HCT116 (cell line): Measurements from ENCODE around the gene HBA2. TPM values are rescaled to one million over a fixed set of nuclear protein-coding genes. Genes with fewer than 3 reads are reported as not detected.
"Not testable (repeated sequence)": the region's sequence is repeated elsewhere in the genome, so short reads cannot be mapped to it uniquely, and the experiment has no call there.

Experiments
- ATAC-seq: fragments of 200-7000 bp; cut with Tn5 transposase; 2 replicates; pipeline ENCODE4 v1.9.1; 2020; ENCODE audit warnings: mild to moderate bottlenecking, moderate library complexity
- BruUV-seq: library from RNA; stranded (reverse); fragments of 400-500 nt; replicated peaks from 2 replicates; lab custom pipeline; 2021; lab: Mats Ljungman, UMichigan
- CTCF ChIA-PET: fragments of 300-600 bp; sonication (Branson Sonifier 250); formaldehyde crosslinking; loops from one replicate; lab custom pipeline; 2021; ENCODE audit warnings: antibody characterized with exemption; lab: Charles Lee
- POLR2A ChIA-PET: fragments of 300-600, 350-600 bp; sonication (Branson Sonifier 250); formaldehyde crosslinking; loops from one replicate; lab custom pipeline; 2021; ENCODE audit warnings: antibody characterized with exemption; lab: Charles Lee
- RAD21 ChIA-PET, 2 experiments: fragments of 300-600 bp; sonication (Branson Sonifier 250); formaldehyde crosslinking; loops; one replicate each; lab custom pipeline; 2023; ENCODE audit warnings: low total read pairs in 2 of 2; ENCODE audit not compliant: uncharacterized antibody in 2 of 2, unreplicated experiment in 2 of 2, low non-redundant PET in 1 of 2; lab: Charles Lee
- DNase-seq: peaks from one replicate; pipeline ENCODE4 v3.0.0-alpha.2; 2010; ENCODE audit warnings: low read depth, low spot score
- H2AFZ ChIP-seq: fragments of 200-600 bp; shearing (Covaris generic), sonication (generic); 2 replicates; pipeline ENCODE4 v1.6.1; 2017; ENCODE audit warnings: low read depth, mixed run types, mixed read lengths, antibody characterized with exemption, low read length; ENCODE audit not compliant: poor library complexity, severe bottlenecking
- H3K27ac ChIP-seq: 2 replicates; pipeline ENCODE4 v1.5.1; 2012; ENCODE audit warnings: low read depth, low read length
- H3K27me3 ChIP-seq: fragments of 200-600 bp; sonication (generic); 2 replicates; pipeline ENCODE4 v1.6.1; 2016; ENCODE audit warnings: mixed run types, low read length, mixed read lengths; ENCODE audit not compliant: insufficient read depth
- H3K36me3 ChIP-seq, 2 experiments: fragments of 200-500 bp in 1 of 2; fragments of 200-600 bp in 1 of 2; sonication (Bioruptor generic) in 1 of 2; sonication (generic) in 1 of 2; 2 replicates each; pipeline versions ENCODE4 v1.5.1 to v1.6.1; 2014 to 2016; ENCODE audit warnings: low read length in 2 of 2, inconsistent platforms in 1 of 2, mixed read lengths in 1 of 2, mixed run types in 1 of 2; ENCODE audit not compliant: insufficient read depth in 2 of 2, control insufficient read depth in 1 of 2
- H3K4me1 ChIP-seq, 2 experiments: fragments of 200-600 bp in 1 of 2; sonication (generic) in 1 of 2; 2 replicates each; pipeline versions ENCODE4 v1.5.1 to v1.6.1; 2012 to 2017; ENCODE audit warnings: low read length in 2 of 2, inconsistent platforms in 1 of 2, mild to moderate bottlenecking in 1 of 2, mixed read lengths in 1 of 2, mixed run types in 1 of 2, moderate library complexity in 1 of 2; ENCODE audit not compliant: insufficient read depth in 2 of 2, control insufficient read depth in 1 of 2
- H3K4me2 ChIP-seq: fragments of 200-600 bp; sonication (generic); 2 replicates; pipeline ENCODE4 v1.6.1; 2017; ENCODE audit warnings: mixed run types, low read length, mixed read lengths
- H3K4me3 ChIP-seq, 2 experiments: fragments of 200-600 bp in 1 of 2; sonication (generic) in 1 of 2; replicated peaks in 1 of 2; 2 replicates each; pipeline ENCODE4 v1.5.1; 2011 to 2016; ENCODE audit warnings: low read length in 2 of 2, control low read depth in 1 of 2, low read depth in 1 of 2, mild to moderate bottlenecking in 1 of 2, mixed read lengths in 1 of 2, mixed run types in 1 of 2
- H3K79me2 ChIP-seq: fragments of 200-600 bp; sonication (generic); 2 replicates; pipeline ENCODE4 v1.6.1; 2017; ENCODE audit warnings: mild to moderate bottlenecking, mixed run types, low read length, moderate library complexity, mixed read lengths; ENCODE audit not compliant: insufficient read depth
- H3K9ac ChIP-seq: fragments of 200-600 bp; sonication (generic); 2 replicates; pipeline ENCODE4 v1.6.1; 2016; ENCODE audit warnings: low read length, mixed read lengths
- H3K9me2 ChIP-seq: fragments of 200-600 bp; sonication (generic), shearing (Covaris generic); 2 replicates; pipeline ENCODE4 v1.6.1; 2017; ENCODE audit warnings: mixed run types, mild to moderate bottlenecking, moderate library complexity; ENCODE audit not compliant: insufficient read depth
- H3K9me3 ChIP-seq, 2 experiments: fragments of 200-500 bp in 1 of 2; fragments of 200-600 bp in 1 of 2; sonication (Bioruptor generic) in 1 of 2; sonication (generic) in 1 of 2; 2 replicates each; pipeline ENCODE4 v1.6.1; 2014 to 2017; ENCODE audit warnings: low read length in 2 of 2, mixed read lengths in 2 of 2, inconsistent platforms in 1 of 2, low read depth in 1 of 2, mild to moderate bottlenecking in 1 of 2, mixed run types in 1 of 2, moderate library complexity in 1 of 2; ENCODE audit not compliant: control insufficient read depth in 1 of 2, insufficient read depth in 1 of 2
- H4K20me1 ChIP-seq: fragments of 200-600 bp; sonication (generic), shearing (Covaris generic); 2 replicates; pipeline ENCODE4 v1.6.1; 2017; ENCODE audit warnings: mixed run types, mild to moderate bottlenecking, moderate library complexity; ENCODE audit not compliant: insufficient read depth
- intact Hi-C: fragments of 100-400 bp; cut with micrococcal nuclease; formaldehyde crosslinking; loops from 2 replicates; pipeline ENCODE4 v1.10.0; 2022
- total RNA-seq: library from RNA; stranded (reverse); gene quantifications from one replicate; pipeline ENCODE4 v1.2.1, GENCODE V29; 2021; ENCODE audit not compliant: unreplicated experiment

The HBA2 gene
- total RNA-seq, 1 experiment from 2014 or later = 3.0 TPM

DNA sequence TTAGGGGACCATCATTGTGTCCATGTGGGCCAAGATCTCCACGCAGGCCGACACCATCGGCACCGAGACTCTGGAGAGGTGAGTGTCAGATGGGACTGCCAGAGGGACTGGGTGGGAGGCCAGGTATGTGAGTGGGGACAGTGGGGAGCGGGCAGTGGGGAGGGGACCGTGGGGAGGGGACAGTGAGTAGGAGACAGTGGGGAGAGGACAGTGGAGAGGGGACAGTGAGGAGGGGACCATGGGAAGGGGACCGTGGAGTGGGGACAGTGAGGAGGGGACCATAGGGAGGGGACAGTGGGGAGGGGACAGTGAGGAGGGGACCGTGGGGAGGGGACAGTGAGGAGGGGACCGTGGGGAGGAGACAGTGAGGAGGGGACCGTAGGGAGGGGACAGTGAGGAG is 9.5 kb upstream of the HBA2 start:
- H3K9me3 ChIP-seq, RAD21 ChIA-PET: not testable (repeated sequence)

DNA sequence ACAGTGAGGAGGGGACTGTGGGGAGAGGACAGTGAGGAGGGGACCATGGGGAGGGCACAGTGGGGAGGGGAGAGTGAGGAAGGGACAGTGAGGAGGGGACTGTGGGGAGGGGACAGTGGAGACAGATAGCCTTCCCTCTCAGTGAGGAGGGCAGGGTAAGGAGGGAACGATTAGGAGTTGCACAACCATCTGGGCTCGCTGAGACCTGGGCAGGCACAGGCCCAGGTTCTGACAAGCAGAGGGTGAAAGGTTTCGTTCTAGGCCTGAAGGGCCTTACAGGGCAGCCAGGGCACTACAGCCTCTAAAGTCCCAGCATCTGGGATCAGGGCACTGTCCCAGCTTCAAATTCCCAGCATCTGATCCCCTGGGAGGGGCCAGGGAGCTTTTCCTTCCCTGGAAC is 9.0 kb upstream of the HBA2 start:
- H3K36me3 ChIP-seq, H3K27me3 ChIP-seq, H3K79me2 ChIP-seq, H2AFZ ChIP-seq, BruUV-seq, H3K4me2 ChIP-seq, DNase-seq, H3K4me3 ChIP-seq, H3K9ac ChIP-seq, H3K9me2 ChIP-seq, H3K4me1 ChIP-seq, H3K27ac ChIP-seq, H4K20me1 ChIP-seq, H3K9me3 ChIP-seq, intact Hi-C loops, POLR2A ChIA-PET, RAD21 ChIA-PET, CTCF ChIA-PET: not testable (repeated sequence)
- peak; percentile 27; the same call in 1 of the 2 replicates for ATAC-seq

More for the DNA sequence above, 9.5 kb upstream of the HBA2 start:
- H3K4me1 ChIP-seq, intact Hi-C loops, H3K4me3 ChIP-seq, CTCF ChIA-PET, H4K20me1 ChIP-seq, H3K4me2 ChIP-seq, H3K9me2 ChIP-seq, ATAC-seq, H3K9ac ChIP-seq, H3K36me3 ChIP-seq, H3K79me2 ChIP-seq, H3K27me3 ChIP-seq, DNase-seq, POLR2A ChIA-PET, H2AFZ ChIP-seq, H3K27ac ChIP-seq, BruUV-seq: not testable (repeated sequence)

DNA sequence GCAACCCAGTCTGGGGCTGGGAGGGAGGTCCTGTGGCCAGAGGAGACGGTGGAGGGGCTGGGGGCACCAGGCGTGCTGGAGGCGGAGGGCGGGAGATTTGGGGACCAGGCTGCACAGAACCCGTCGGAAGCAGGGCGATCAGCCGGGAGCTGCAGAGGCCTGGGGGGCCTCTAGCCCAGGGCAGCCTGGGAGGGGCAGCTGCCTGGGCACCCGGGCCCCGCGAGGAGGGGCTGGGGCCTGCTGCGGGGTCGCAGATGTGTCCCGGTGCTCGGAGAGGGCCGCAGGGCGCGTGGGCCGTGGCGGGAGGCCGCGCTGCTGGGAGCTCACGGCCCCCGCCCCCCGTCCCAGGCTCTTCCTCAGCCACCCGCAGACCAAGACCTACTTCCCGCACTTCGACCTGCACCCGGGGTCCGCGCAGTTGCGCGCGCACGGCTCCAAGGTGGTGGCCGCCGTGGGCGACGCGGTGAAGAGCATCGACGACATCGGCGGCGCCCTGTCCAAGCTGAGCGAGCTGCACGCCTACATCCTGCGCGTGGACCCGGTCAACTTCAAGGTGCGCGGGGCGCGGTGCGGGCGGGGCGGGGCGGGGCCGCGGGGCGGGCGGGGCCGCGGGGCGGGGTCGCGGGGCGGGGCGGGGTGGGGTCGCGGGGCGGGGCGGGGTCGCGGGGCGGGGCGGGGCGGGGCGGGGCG is 8.4 kb upstream of the HBA2 start:
- intact Hi-C loops, H3K27ac ChIP-seq, H3K36me3 ChIP-seq, H3K27me3 ChIP-seq, H3K79me2 ChIP-seq, BruUV-seq, H3K9ac ChIP-seq, H3K4me3 ChIP-seq, H3K9me2 ChIP-seq, H3K4me1 ChIP-seq, H3K4me2 ChIP-seq, RAD21 ChIA-PET, POLR2A ChIA-PET, CTCF ChIA-PET, H3K9me3 ChIP-seq, DNase-seq, H4K20me1 ChIP-seq, H2AFZ ChIP-seq: not testable (repeated sequence)
- peak; percentile 49; the same call in 1 of the 2 replicates for ATAC-seq
